Mucosa of descending colon (tissue), 3 donors: Measurements from ENCODE around the gene NXPH3. TPM values are rescaled to one million over a fixed set of nuclear protein-coding genes. Genes with fewer than 3 reads are reported as not detected.

ENCODE experiments used
- ATAC-seq: fragments of 200-7000 bp; cut with Tn5 transposase; one replicate; pipeline ENCODE4 v1.9.1; 2020; ENCODE audit warnings: mild to moderate bottlenecking, moderate library complexity
- DNase-seq, 3 donors: peaks; one replicate each; pipeline ENCODE4 v3.0.0-alpha.2; 2020
- H3K36me3 ChIP-seq: fragments of 200-600 bp; one replicate; pipeline ENCODE4 v1.8.0; 2021; ENCODE audit warnings: low read depth, mild to moderate bottlenecking
- H3K4me1 ChIP-seq: fragments of 200-600 bp; one replicate; pipeline ENCODE4 v1.8.0; 2021; ENCODE audit warnings: low read depth, mild to moderate bottlenecking
- H3K4me3 ChIP-seq: fragments of 200-600 bp; one replicate; pipeline ENCODE4 v1.8.0; 2021; ENCODE audit warnings: mild to moderate bottlenecking
- H3K9me3 ChIP-seq: fragments of 200-600 bp; one replicate; pipeline ENCODE4 v1.8.0; 2021; ENCODE audit warnings: mild to moderate bottlenecking
- CTCF ChIP-seq: fragments of 200-600 bp; IDR thresholded peaks from one replicate; pipeline ENCODE4 v1.8.0; 2022; ENCODE audit warnings: antibody characterized with exemption, mild to moderate bottlenecking
- intact Hi-C, 2 donors: fragments of 100-400 bp; cut with DNase I in 1 of 2; cut with micrococcal nuclease in 1 of 2; formaldehyde crosslinking; loops; one replicate each; pipeline versions ENCODE4 v1.11.0 to v1.11.1; 2022; cut with DNase I, micrococcal nuclease
- total RNA-seq, 3 donors: library from RNA; stranded (reverse); fragmentation: NEBNext Ultra II Directional in 2 of 3; extraction: Animal tissue kit (Norgen Biotek cat#: 25700) in 2 of 3; gene quantifications; one replicate each; pipeline versions ENCODE4 v1.2.1 to v1.2.4, GENCODE V29; 2021 to 2023
- donor health status: DM: no; HTN: no; CAD: no; lungs with moderate emphysema.
- donor health status: DM: no; HTN: no; CAD: no.
- donor health status: DM: no; HTN: yes; CAD: no.

NXPH3 gene
- total RNA-seq, 3 donors from 2014 or later = 0.93 to 19.9 (median 2.3) TPM

DNA sequence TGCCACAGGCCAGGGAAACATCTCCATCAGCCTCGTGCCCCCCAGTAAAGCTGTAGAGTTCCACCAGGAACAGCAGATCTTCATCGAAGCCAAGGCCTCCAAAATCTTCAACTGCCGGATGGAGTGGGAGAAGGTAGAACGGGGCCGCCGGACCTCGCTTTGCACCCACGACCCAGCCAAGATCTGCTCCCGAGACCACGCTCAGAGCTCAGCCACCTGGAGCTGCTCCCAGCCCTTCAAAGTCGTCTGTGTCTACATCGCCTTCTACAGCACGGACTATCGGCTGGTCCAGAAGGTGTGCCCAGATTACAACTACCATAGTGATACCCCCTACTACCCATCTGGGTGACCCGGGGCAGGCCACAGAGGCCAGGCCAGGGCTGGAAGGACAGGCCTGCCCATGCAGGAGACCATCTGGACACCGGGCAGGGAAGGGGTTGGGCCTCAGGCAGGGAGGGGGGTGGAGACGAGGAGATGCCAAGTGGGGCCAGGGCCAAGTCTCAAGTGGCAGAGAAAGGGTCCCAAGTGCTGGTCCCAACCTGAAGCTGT is 3.4 kb downstream of the NXPH3 start:
- Histone ChIP-seq H3K36me3 (no peaks in the 10 kb centered on the region), H3K9me3 (no peaks in the 10 kb centered on the region), H3K4me3 (no peak overlapping the region), H3K4me1 (peaks cover 18% of the 10 kb centered on the region)
- TF ChIP-seq CTCF = no peak
- ATAC-seq = no peak
- no peak for DNase-seq
- intact Hi-C loops = no loop called here

GRCh38 chr17:49579522-49579921 is 3.9 kb downstream of the NXPH3 start:
- DNase-seq (no peak), ATAC-seq (no peak)
- intact Hi-C loops = no loop called here
- Histone ChIP-seq H3K4me3 (no peak overlapping the region), H3K9me3 (no peaks in the 10 kb centered on the region), H3K4me1 (peaks cover 18% of the 10 kb centered on the region), H3K36me3 (no peaks in the 10 kb centered on the region)
- TF ChIP-seq CTCF = no peak

DNA sequence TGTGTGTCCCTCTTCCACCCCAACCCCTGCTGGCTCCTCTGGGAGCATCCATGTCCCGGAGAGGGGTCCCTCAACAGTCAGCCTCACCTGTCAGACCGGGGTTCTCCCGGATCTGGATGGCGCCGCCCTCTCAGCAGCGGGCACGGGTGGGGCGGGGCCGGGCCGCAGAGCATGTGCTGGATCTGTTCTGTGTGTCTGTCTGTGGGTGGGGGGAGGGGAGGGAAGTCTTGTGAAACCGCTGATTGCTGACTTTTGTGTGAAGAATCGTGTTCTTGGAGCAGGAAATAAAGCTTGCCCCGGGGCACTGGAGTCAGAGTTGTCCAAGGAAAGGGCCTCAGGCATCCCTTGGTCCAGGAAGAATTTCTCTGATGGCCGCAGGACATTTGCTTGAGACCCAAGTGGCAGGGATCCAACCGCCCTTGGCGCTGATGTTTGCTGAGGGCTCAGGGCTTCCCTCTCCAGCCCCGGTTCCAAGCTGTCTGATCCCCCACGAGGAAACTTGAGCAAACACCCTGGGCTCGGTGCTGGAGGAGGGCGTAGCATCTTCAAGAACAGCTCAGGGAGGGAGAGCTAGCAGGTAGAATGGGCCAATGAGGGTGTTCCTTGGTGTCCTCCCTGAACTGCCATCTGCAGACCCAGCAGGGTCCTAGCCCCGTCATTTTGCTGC is 4.5 kb downstream of the NXPH3 start:
- Histone ChIP-seq H3K36me3 (no peaks in the 10 kb centered on the region), H3K4me1 (peaks cover 16% of the 10 kb centered on the region), H3K4me3 (no peak overlapping the region), H3K9me3 (no peaks in the 10 kb centered on the region)
- ATAC-seq (no peak), DNase-seq (no peak)
- no peak for TF ChIP-seq CTCF
- intact Hi-C loops = no loop called here

DNA sequence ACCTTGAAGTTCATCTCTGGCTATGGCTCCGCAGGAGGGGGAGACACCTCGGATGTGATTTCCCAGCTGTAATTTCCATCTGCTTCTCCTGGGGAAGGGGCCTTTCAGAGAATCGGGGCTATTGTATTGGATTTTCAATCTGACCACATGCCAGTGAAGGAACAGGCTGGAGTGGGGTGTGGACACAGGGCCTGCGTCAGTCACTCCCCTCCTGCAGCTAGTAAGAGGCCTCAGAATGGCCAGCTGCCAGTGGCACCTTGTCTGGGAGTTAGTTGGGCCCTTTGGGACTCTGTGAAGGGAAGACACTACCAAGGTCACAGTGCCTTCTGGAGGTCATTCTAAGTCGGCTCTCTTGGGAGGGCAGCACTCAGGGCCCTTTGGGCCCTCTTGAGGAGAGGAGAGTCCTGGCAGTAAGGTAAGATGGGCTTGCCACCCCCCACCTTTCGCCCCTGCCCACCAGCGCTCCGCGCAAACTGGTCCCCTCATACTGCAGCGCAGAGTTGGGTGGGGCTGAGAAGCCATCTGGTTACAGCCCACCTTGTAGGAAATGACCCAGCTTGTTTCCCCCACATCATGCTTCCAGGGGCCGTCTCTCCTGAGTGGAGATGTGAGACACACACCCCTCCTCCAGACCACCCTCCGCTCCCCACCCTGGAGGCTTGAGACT is 5.4 kb downstream of the NXPH3 start:
- intact Hi-C loops = no loop called here
- H3K4me3 ChIP-seq = no peak overlapping the region
- no peak for ATAC-seq
- no peaks in the 10 kb centered on the region for H3K9me3 ChIP-seq
- no peak for DNase-seq
- H3K36me3 ChIP-seq = no peaks in the 10 kb centered on the region
- peaks cover 8% of the 10 kb centered on the region for H3K4me1 ChIP-seq
- no peak for TF ChIP-seq CTCF

DNA sequence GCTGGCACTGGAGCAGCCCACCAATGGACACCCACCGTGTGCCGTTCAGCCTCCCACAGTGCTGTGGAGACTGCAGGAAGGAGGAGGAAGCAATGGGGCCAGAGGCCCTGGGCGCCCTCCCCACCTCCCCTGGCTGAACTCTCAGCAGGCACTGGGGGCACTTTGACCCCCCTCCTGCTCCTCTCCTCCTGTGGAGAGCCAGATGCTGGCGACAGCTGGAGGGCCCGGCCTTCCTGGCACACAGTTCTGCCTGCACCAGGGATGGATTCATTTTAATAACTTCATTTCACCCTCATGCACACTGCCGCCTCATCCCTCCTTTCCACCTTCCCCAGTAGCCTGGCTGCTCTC is 6.0 kb downstream of the NXPH3 start:
- intact Hi-C loops = no loop called here
- Histone ChIP-seq H3K4me1 (peaks cover 3% of the 10 kb centered on the region), H3K9me3 (no peaks in the 10 kb centered on the region), H3K36me3 (no peaks in the 10 kb centered on the region), H3K4me3 (no peak overlapping the region)
- no peak for DNase-seq
- TF ChIP-seq CTCF = no peak
- ATAC-seq = no peak
